Hepatocyte (in vitro differentiated cells): ENCODE measurements around the gene SUMF1. TPM values are rescaled to one million over a fixed set of nuclear protein-coding genes. Genes with fewer than 3 reads are reported as not detected.

ENCODE experiments used
- DNase-seq: peaks from one replicate; pipeline ENCODE4 v3.0.0-alpha.2; 2016; ENCODE audit warnings: low spot score
- H2AFZ ChIP-seq: fragments of 200-600 bp; sonication (generic); 2 replicates; pipeline ENCODE4 v1.6.0; 2016; ENCODE audit warnings: antibody characterized with exemption, mild to moderate bottlenecking
- H3K27ac ChIP-seq: fragments of 200-600 bp; sonication (generic); 2 replicates; pipeline ENCODE4 v1.5.1; 2016; ENCODE audit warnings: mild to moderate bottlenecking
- H3K27me3 ChIP-seq: fragments of 200-600 bp; sonication (generic); 2 replicates; pipeline ENCODE4 v1.6.1; 2016
- H3K36me3 ChIP-seq: fragments of 200-600 bp; sonication (generic); replicated peaks from 2 replicates; pipeline ENCODE4 v1.5.1; 2016; ENCODE audit warnings: low read depth; ENCODE audit not compliant: insufficient read depth
- H3K4me1 ChIP-seq: fragments of 200-600 bp; sonication (generic); 2 replicates; pipeline ENCODE4 v1.5.1; 2016; ENCODE audit warnings: mild to moderate bottlenecking, moderate library complexity; ENCODE audit not compliant: insufficient read depth
- H3K4me2 ChIP-seq: fragments of 200-600 bp; sonication (generic); 2 replicates; pipeline ENCODE4 v1.6.0; 2016
- H3K4me3 ChIP-seq: fragments of 200-600 bp; sonication (generic); 2 replicates; pipeline ENCODE4 v1.5.1; 2016; ENCODE audit warnings: mild to moderate bottlenecking
- H3K79me2 ChIP-seq: fragments of 200-600 bp; sonication (generic); 2 replicates; pipeline ENCODE4 v1.6.0; 2017; ENCODE audit warnings: mild to moderate bottlenecking
- H3K9me2 ChIP-seq: fragments of 200-600 bp; sonication (generic); replicated peaks from 2 replicates; pipeline ENCODE4 v1.6.0; 2017; ENCODE audit warnings: mild to moderate bottlenecking; ENCODE audit not compliant: insufficient read depth
- H3K9me3 ChIP-seq: fragments of 200-600 bp; sonication (generic); 2 replicates; pipeline ENCODE4 v1.5.1; 2016; ENCODE audit warnings: low read depth, mild to moderate bottlenecking
- H4K20me1 ChIP-seq: fragments of 200-600 bp; sonication (generic); 2 replicates; pipeline ENCODE4 v1.6.0; 2016; ENCODE audit warnings: mild to moderate bottlenecking; ENCODE audit not compliant: insufficient read depth, poor library complexity, severe bottlenecking
- CTCF ChIP-seq: fragments of 200-600 bp; sonication (generic); IDR thresholded peaks from 2 replicates; pipeline ENCODE4 v1.5.1; 2016; ENCODE audit warnings: antibody characterized with exemption, mild to moderate bottlenecking; ENCODE audit not compliant: poor library complexity
- EZH2 ChIP-seq: fragments of 200-600 bp; sonication (generic); IDR thresholded peaks from 2 replicates; pipeline ENCODE4 v1.6.1; 2016; ENCODE audit warnings: antibody characterized with exemption, mild to moderate bottlenecking, borderline replicate concordance
- EZH2phosphoT487 ChIP-seq: fragments of 200-600 bp; sonication (generic); IDR thresholded peaks from one replicate; pipeline ENCODE4 v1.6.1; 2018; ENCODE audit warnings: antibody characterized with exemption, mild to moderate bottlenecking, low read depth, moderate library complexity; ENCODE audit not compliant: unreplicated experiment, severe bottlenecking
- WGBS: methylation state at CpG from one replicate; pipeline ENCODE4 v1.1.6; 2016; ENCODE audit warnings: low lambda C conversion rate; ENCODE audit errors: missing lambda C conversion rate; 5-methylcytosine and 5-hydroxymethylcytosine counted together
- polyA plus RNA-seq: library from polyadenylated mRNA; unstranded; fragments of >200 nt; fragmentation: Nextera tagmentation; extraction: Ambion mirVana; gene quantifications from 2 replicates; pipeline ENCODE4 v1.2.1, GENCODE V29; 2016
- total RNA-seq: library from RNA; depleted of rRNA; stranded (reverse); fragments of >200 nt; gene quantifications from 2 replicates; pipeline ENCODE4 v1.2.3, GENCODE V29; 2014

The SUMF1 gene
- total and polyA plus RNA-seq, 2 experiments from 2014 or later: 55.5 to 59.0 TPM

- Histone ChIP-seq H3K9me3 (no peaks in the 10 kb centered on the region), H3K27me3 (no peaks in the 10 kb centered on the region), H3K27ac (no peak overlapping the region), H3K36me3 (no peaks in the 10 kb centered on the region), H2AFZ (no peak overlapping the region), H3K9me2 (no peaks in the 10 kb centered on the region), H3K4me2 (no peak overlapping the region), H3K79me2 (no peaks in the 10 kb centered on the region), H3K4me3 (no peak overlapping the region), H3K4me1 (no peaks in the 10 kb centered on the region), H4K20me1 (no peaks in the 10 kb centered on the region)
- WGBS: 95% methylated on average over 5 of the region's 5 CpGs
- no peak for DNase-seq
- no peak for TF ChIP-seq EZH2
- no peak for TF ChIP-seq CTCF
- TF ChIP-seq EZH2phosphoT487: no peak
These were observed 128.3 kb downstream of the SUMF1 start for GRCh38 chr3:4338751-4339150.

GRCh38 chr3:4336850-4337546 lies 130.1 kb downstream of the SUMF1 start:
- H3K4me2 ChIP-seq: no peak overlapping the region
- H4K20me1 ChIP-seq: no peaks in the 10 kb centered on the region
- no peaks in the 10 kb centered on the region for H3K9me3 ChIP-seq
- H2AFZ ChIP-seq: no peak overlapping the region
- WGBS: 78% methylated on average over 3 of the region's 3 CpGs
- TF ChIP-seq EZH2phosphoT487: no peak
- TF ChIP-seq CTCF: no peak
- TF ChIP-seq EZH2: no peak
- no peaks in the 10 kb centered on the region for H3K4me1 ChIP-seq
- DNase-seq: no peak
- no peaks in the 10 kb centered on the region for H3K79me2 ChIP-seq
- no peaks in the 10 kb centered on the region for H3K9me2 ChIP-seq
- H3K4me3 ChIP-seq: no peak overlapping the region
- H3K27me3 ChIP-seq: no peaks in the 10 kb centered on the region
- H3K27ac ChIP-seq: no peak overlapping the region
- no peaks in the 10 kb centered on the region for H3K36me3 ChIP-seq

- no peaks in the 10 kb centered on the region for H3K27me3 ChIP-seq
- H2AFZ ChIP-seq: no peak overlapping the region
- H3K79me2 ChIP-seq: no peaks in the 10 kb centered on the region
- no peaks in the 10 kb centered on the region for H3K9me3 ChIP-seq
- WGBS: 74% methylated on average over 5 of the region's 5 CpGs
- TF ChIP-seq EZH2 (no peak), EZH2phosphoT487 (no peak), CTCF (no peak)
- H3K36me3 ChIP-seq: no peaks in the 10 kb centered on the region
- H3K4me3 ChIP-seq: no peak overlapping the region
- H3K27ac ChIP-seq: no peak overlapping the region
- H3K4me1 ChIP-seq: no peaks in the 10 kb centered on the region
- DNase-seq: no peak
- H4K20me1 ChIP-seq: no peaks in the 10 kb centered on the region
- H3K9me2 ChIP-seq: no peaks in the 10 kb centered on the region
- no peak overlapping the region for H3K4me2 ChIP-seq
These were observed 131.1 kb downstream of the SUMF1 start for GRCh38 chr3:4335840-4336562.
